Activated CD4-positive, alpha-beta T cell treated with anti-CD3 and anti-CD28 coated beads, Interleukin-2, amount 50 U/mL, for 48 hours (primary cell): Measurements from ENCODE around the gene PCOLCE2.

ENCODE experiments used
- DNase-seq, 2 experiments: peaks; one replicate each; pipeline ENCODE4 v3.0.0-alpha.2; 2020

PCOLCE2 gene

DNA sequence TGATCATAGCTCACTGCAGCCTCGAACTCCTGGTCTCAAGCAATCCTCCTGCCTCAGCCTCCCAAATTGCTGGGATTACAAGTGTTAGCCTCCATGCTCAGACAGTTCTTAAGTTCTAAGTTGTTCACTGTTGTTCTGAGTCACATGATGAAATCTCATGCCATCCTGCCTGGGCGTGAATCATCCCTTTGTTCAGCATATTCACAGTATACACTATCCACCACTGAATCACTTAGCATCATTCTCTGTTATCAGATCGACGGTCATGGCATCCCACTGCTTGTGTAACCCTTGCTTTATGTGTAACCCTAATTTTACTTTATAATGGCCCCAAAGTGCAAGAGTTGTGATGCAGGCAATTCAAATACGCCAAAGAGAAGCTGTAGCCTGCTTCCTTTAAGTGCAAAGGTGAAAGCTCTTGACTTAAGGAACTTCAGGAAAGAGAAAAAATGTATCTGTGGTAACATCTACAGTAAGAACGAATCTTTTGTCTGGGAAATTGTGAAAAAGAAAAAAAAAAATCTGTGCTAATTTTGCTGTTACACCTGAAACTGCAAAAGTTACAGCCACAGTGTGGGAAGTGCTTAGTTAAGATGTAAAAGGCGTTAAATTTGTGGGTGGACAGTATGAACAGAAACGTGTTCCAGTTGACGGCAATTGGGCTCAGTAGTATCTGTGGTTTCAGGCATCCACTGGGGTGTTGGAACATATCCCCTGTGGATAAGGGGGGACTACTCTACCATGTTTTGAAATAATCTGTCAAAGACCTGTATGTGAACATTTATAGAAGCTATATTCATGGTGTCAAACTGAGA is 80.6 kb downstream of the PCOLCE2 start:
- peak; percentile 10 to 26 for DNase-seq

DNA sequence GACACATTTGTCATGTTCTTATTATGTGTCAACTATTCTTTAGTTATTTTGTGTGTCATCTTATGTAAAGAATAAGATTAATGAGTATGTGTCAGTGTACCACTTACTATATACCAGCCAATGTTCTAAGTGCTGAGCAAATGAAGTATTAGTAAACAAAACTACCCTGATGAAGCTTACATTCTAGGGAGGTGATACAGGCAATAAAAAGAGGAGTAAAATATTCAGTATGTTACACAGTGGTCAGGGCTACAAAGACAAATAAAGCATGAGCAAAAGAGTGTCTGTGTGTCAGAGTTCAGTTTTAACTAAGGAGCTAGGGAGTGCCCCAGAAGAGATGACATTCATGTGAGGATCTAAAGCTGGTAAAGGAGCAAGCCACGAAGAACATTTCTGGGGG is 86.0 kb downstream of the PCOLCE2 start:
- DNase-seq = no peak

GRCh38 chr3:142801746-142802145 is 87.1 kb downstream of the PCOLCE2 start:
- no peak for DNase-seq

- DNase-seq = no peak
These were observed 92.1 kb downstream of the PCOLCE2 start for GRCh38 chr3:142796823-142797222.

- DNase-seq = no peak
These were observed 93.6 kb downstream of the PCOLCE2 start for GRCh38 chr3:142795332-142795731.

GRCh38 chr3:142794508-142794907 is 94.4 kb downstream of the PCOLCE2 start:
- no peak for DNase-seq

- DNase-seq = no peak
These were observed 101.2 kb downstream of the PCOLCE2 start for GRCh38 chr3:142787719-142788118.

GRCh38 chr3:142785996-142786395 is 102.9 kb downstream of the PCOLCE2 start:
- DNase-seq = no peak

DNA sequence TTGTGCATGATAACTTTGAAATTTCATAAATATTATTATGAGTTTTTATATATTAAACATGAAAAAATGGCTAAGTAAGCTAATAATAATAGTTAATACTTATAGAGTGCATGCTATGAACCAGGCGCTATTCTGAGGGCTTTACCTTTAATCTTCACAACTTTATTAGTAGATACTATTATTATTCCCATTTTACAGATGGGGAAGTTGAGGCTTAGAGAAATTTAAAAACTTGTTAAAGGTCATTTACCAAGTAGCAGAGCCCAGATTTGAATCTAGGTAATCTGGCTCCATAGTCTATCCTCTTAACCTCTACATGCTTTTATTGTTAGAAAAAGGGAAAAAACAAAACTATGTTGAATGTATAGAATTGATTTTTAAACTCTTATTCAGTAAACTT is 104.7 kb downstream of the PCOLCE2 start:
- no peak for DNase-seq

GRCh38 chr3:142782616-142783015 is 106.3 kb downstream of the PCOLCE2 start:
- DNase-seq = no peak

GRCh38 chr3:142779591-142779990 is 109.3 kb downstream of the PCOLCE2 start:
- DNase-seq = no peak

DNA sequence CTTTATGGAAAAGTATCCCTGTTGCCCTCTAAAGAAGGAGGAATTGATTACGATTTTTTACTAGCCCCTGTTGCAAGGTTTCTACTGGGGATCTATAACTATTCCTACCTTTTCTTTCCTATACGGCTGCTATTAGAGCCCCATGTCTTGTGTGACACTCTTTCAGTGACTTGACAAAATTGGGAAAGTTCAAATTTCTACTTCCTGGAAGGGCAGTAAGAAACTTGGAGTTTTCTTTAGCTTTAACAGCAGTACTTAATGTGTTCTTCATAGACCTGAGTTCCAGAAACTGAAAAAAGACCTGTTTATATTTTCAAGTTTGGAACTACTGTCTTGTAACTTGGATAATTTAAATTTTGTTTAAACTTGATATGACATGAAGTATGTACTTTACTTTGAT is 110.3 kb downstream of the PCOLCE2 start:
- DNase-seq = no peak

GRCh38 chr3:142777927-142778326 is 111.0 kb downstream of the PCOLCE2 start:
- no peak for DNase-seq

DNA sequence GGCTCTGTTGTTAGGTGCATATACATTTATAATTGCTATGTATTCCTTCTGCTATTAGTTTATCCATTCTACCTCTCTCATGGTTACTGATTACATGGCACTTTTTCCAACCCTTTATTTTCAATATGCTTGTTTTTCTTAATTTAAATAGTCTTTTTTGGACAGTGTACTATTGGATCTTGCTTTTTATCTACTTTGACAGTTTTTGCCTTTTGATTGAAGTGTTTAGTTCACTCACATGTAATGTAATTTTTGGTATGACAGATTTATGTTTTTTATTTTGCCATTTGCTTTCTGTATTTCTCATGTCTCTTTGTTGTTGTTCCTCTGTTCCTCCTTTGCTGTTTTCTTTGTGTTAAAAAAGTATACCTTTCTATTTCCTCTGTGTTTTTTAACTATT is 120.5 kb downstream of the PCOLCE2 start:
- no peak for DNase-seq
